K562 (cell line): Measurements from ENCODE around the gene PRRX1. TPM values are rescaled to one million over a fixed set of nuclear protein-coding genes. Genes with fewer than 3 reads are reported as not detected.

Experiments used
- ATAC-seq: fragments of 200-7000 bp; cut with Tn5 transposase; 3 replicates; pipeline ENCODE4 v1.9.1; 2020; ENCODE audit warnings: moderate library complexity
- BruUV-seq: library from RNA; stranded (reverse); fragments of 400-500 nt; replicated peaks from 2 replicates; lab custom pipeline; 2021; lab: Mats Ljungman, UMichigan
- CTCF ChIA-PET: fragments of 300-600 bp; formaldehyde crosslinking; extraction: SDS; loops from one replicate; lab custom pipeline; 2021; ENCODE audit warnings: low intra/inter-chr PET ratio; lab: Yijun Ruan, JAX
- POLR2A ChIA-PET: fragments of 300-600, 350-650 bp; sonication (Branson Sonifier 250); formaldehyde crosslinking; extraction: SDS; loops from one replicate; lab custom pipeline; 2021; ENCODE audit warnings: antibody characterized with exemption, inconsistent platforms; lab: Yijun Ruan, JAX
- DNase-seq, 4 experiments: peaks; one replicate each; pipeline versions ENCODE4 v3.0.0 to v3.0.0-alpha.2; 2011 to 2018; ENCODE audit warnings: low spot score in 3 of 4, mixed read lengths in 3 of 4; ENCODE audit errors: extremely low read depth in 1 of 4
- FAIRE-seq: peaks from 2 replicates; lab custom pipeline; 2011; peaks lifted over from hg19 to GRCh38; lab: Jason Lieb, UNC
- H2AFZ ChIP-seq: 2 replicates; pipeline ENCODE4 v1.6.0; 2011; ENCODE audit warnings: low read depth, low read length, control low read depth, inconsistent platforms
- H3K27ac ChIP-seq: fragments of 200-600 bp; 3 replicates; pipeline ENCODE4 v1.8.0; 2011; ENCODE audit warnings: low read depth, mild to moderate bottlenecking, control low read depth, inconsistent platforms, low read length, moderate library complexity, mixed read lengths; ENCODE audit errors: extremely low read depth
- H3K27me3 ChIP-seq, 2 experiments: fragments of 300-600 bp in 1 of 2; 2 replicates in 1 of 2; 3 replicates in 1 of 2; pipeline versions ENCODE4 v1.6.0 to v1.8.0; 2011; ENCODE audit warnings: inconsistent platforms in 2 of 2, low read length in 2 of 2, mild to moderate bottlenecking in 1 of 2, mixed read lengths in 1 of 2, moderate library complexity in 1 of 2; ENCODE audit not compliant: control insufficient read depth in 2 of 2, insufficient read depth in 2 of 2
- H3K36me3 ChIP-seq: fragments of 300-600 bp; 3 replicates; pipeline ENCODE4 v1.8.0; 2011; ENCODE audit warnings: mild to moderate bottlenecking, low read length, inconsistent platforms; ENCODE audit not compliant: control insufficient read depth, insufficient read depth
- H3K4me1 ChIP-seq, 2 experiments: fragments of 200-600 bp in 1 of 2; replicated peaks in 1 of 2; 2 replicates in 1 of 2; 3 replicates in 1 of 2; pipeline versions ENCODE4 v1.5.1 to v1.8.0; 2011; ENCODE audit warnings: inconsistent platforms in 2 of 2, low read length in 2 of 2, mild to moderate bottlenecking in 1 of 2, mixed read lengths in 1 of 2, moderate library complexity in 1 of 2; ENCODE audit not compliant: control insufficient read depth in 2 of 2, insufficient read depth in 2 of 2
- H3K4me2 ChIP-seq: 2 replicates; pipeline ENCODE4 v1.6.1; 2011; ENCODE audit warnings: low read length, control low read depth, inconsistent platforms, mixed read lengths; ENCODE audit not compliant: insufficient read depth
- H3K4me3 ChIP-seq: fragments of 200-600 bp; sonication (generic), shearing (Covaris generic); 2 replicates; pipeline ENCODE4 v1.5.1; 2016; ENCODE audit warnings: control low read depth, inconsistent platforms
- H3K79me2 ChIP-seq: fragments of 200-600 bp; 3 replicates; pipeline ENCODE4 v1.8.0; 2011; ENCODE audit warnings: low read length, inconsistent platforms; ENCODE audit not compliant: control insufficient read depth, insufficient read depth
- H3K9ac ChIP-seq, 2 experiments: 2 replicates each; pipeline versions ENCODE4 v1.6.0 to v1.6.1; 2011; ENCODE audit warnings: low read depth in 2 of 2, low read length in 2 of 2, control low read depth in 1 of 2, inconsistent platforms in 1 of 2, mild to moderate bottlenecking in 1 of 2, mixed read lengths in 1 of 2; ENCODE audit not compliant: insufficient read depth in 1 of 2
- H3K9me1 ChIP-seq: one replicate; pipeline ENCODE4 v1.6.0; 2011; ENCODE audit warnings: inconsistent platforms, mild to moderate bottlenecking, low read length, moderate library complexity; ENCODE audit not compliant: control insufficient read depth, insufficient read depth
- H3K9me3 ChIP-seq: replicated peaks from 2 replicates; pipeline ENCODE4 v1.5.1; 2011; ENCODE audit warnings: low read depth, low read length, inconsistent platforms; ENCODE audit not compliant: control insufficient read depth, insufficient read depth
- H4K20me1 ChIP-seq: replicated peaks from 2 replicates; pipeline ENCODE4 v1.6.1; 2011; ENCODE audit warnings: low read length, inconsistent platforms, mixed read lengths; ENCODE audit not compliant: control insufficient read depth, insufficient read depth
- ARID1B ChIP-seq: fragments of 450-650 bp; IDR thresholded peaks from 2 replicates; pipeline ENCODE4 v1.6.1; 2016; ENCODE audit warnings: antibody characterized with exemption, mild to moderate bottlenecking, inconsistent platforms
- CHCHD3 ChIP-seq: fragments of 250-450 bp; sonication (Bioruptor Pico); IDR thresholded peaks from 2 replicates; pipeline ENCODE4 v2.1.2; 2022; ENCODE audit warnings: mild to moderate bottlenecking
- CREBBP ChIP-seq: IDR thresholded peaks from one replicate; pipeline ENCODE4 v1.6.1; 2012; ENCODE audit warnings: low read depth, mild to moderate bottlenecking, control low read depth, inconsistent platforms, low read length
- POLR3G ChIP-seq: IDR thresholded peaks from 2 replicates; pipeline ENCODE4 v1.6.1; 2011; ENCODE audit not compliant: insufficient read length, insufficient replicate concordance; ENCODE audit errors: extremely low read depth
- SREBF2 ChIP-seq: sonication (generic); formaldehyde crosslinking; IDR thresholded peaks from 2 replicates; pipeline ENCODE4 v1.4.0; 2020; ENCODE audit warnings: mild to moderate bottlenecking, missing genetic modification reagents
- ZKSCAN3 ChIP-seq: fragments of 250-450 bp; sonication (Bioruptor Pico); IDR thresholded peaks from 2 replicates; pipeline ENCODE4 v1.4.0; 2020
- ZNF316 ChIP-seq: fragments of 450-650 bp; IDR thresholded peaks from 2 replicates; pipeline ENCODE4 v1.6.1; 2016
- ZNF324 ChIP-seq: fragments of 250-450 bp; sonication (Bioruptor Pico); IDR thresholded peaks from 2 replicates; pipeline ENCODE4 v1.4.0; 2020; ENCODE audit warnings: mild to moderate bottlenecking
- WGBS: fragments of 100-300 bp; shearing (Covaris generic); methylation state at CpG from one replicate; pipeline ENCODE4 v1.1.6; 2016; ENCODE audit warnings: low coverage, mixed read lengths; ENCODE audit not compliant: insufficient coverage; ENCODE audit errors: missing lambda C conversion rate; 5-methylcytosine and 5-hydroxymethylcytosine counted together
- in situ Hi-C: fragments of 300-500 bp; cut with MboI; formaldehyde crosslinking; loops from 4 replicates; pipeline ENCODE4 v1.15.0; 2018; ENCODE audit warnings: inconsistent platforms, mixed read lengths
- intact Hi-C: fragments of 100-400 bp; cut with micrococcal nuclease; formaldehyde crosslinking; loops from 2 replicates; pipeline ENCODE4 v1.14.2; 2022
- polyA plus RNA-seq, 8 experiments: library from polyadenylated mRNA; depleted of rRNA in 4 of 8; stranded (reverse) in 5 of 8; unstranded in 3 of 8; fragments of >200 nt; fragmentation: Nextera tagmentation in 2 of 8; fragmentation: Illumina TruSeq in 1 of 8; extraction: Ambion mirVana in 2 of 8; extraction: Trizol in 1 of 8; gene quantifications; 2 replicates each; pipeline versions ENCODE4 v1.2.1 to v1.2.3, GENCODE V29; 2011 to 2014; ENCODE audit warnings: inconsistent platforms in 1 of 8, missing spikeins in 1 of 8
- total RNA-seq, 7 experiments: library from RNA; depleted of rRNA in 6 of 7; stranded (reverse); fragments of >200 nt in 6 of 7; fragmentation: Illumina TruSeq in 2 of 7; extraction: Trizol in 2 of 7; gene quantifications; 2 replicates each; pipeline versions ENCODE4 v1.2.1 to v1.2.3, GENCODE V29; 2011 to 2021; ENCODE audit warnings: low replicate concordance in 1 of 7
- TF ChIP-seq, protein P1 (sequence below): fragments of 450-650 bp; IDR thresholded peaks from 2 replicates; pipeline ENCODE4 v1.6.1; 2014; ENCODE audit warnings: low read depth, mild to moderate bottlenecking, moderate library complexity, borderline replicate concordance
- TF ChIP-seq, protein P2 (sequence below): sonication (generic); formaldehyde crosslinking; IDR thresholded peaks from 2 replicates; pipeline ENCODE4 v1.8.0; 2022; ENCODE audit warnings: mild to moderate bottlenecking, low read depth, missing genetic modification reagents

The PRRX1 gene
- total and polyA plus RNA-seq, 9 of the 15 experiments (the other 6 are each of a cell fraction or from before 2014, with no cell fraction given): not detected

DNA sequence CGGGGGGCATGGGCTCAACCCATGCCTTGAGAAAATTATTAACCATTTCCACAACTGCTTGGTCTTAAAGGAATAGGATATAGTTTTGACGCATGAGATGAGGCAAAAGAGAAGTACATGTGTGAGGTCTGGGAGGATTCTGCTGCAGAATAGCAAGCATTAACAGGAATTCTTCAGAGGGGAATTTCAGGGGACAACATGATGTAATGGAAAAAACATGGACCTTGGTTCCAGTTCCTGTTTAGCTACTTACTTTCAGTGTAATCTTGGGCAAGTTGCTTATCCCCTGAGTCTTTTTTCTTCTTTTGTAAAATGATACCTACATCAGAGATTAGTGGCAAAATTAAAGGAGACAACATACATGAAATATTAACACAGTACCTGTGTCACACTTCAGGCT, 85.6 kb downstream of the PRRX1 start:
- Histone ChIP-seq H3K27me3 (no peaks in the 10 kb centered on the region), H3K9ac (no peak overlapping the region), H3K36me3 (no peaks in the 10 kb centered on the region), H3K9me1 (no peaks in the 10 kb centered on the region), H3K4me1 (no peaks in the 10 kb centered on the region), H3K9me3 (peaks cover 2% of the 10 kb centered on the region; the same call in 1 of the 2 replicates), H3K4me2 (no peak overlapping the region), H3K27ac (no peak overlapping the region), H2AFZ (no peak overlapping the region), H3K79me2 (no peaks in the 10 kb centered on the region), H3K4me3 (no peak overlapping the region), H4K20me1 (no peaks in the 10 kb centered on the region)
- TF ChIP-seq SREBF2 (CRISPR knock-in tag): no peak
- TF ChIP-seq POLR3G: no peak
- TF ChIP-seq ZNF316: no peak
- TF ChIP-seq ZNF324: no peak
- TF ChIP-seq CHCHD3 (CRISPR knock-in tag): no peak
- TF ChIP-seq, protein P1, sequence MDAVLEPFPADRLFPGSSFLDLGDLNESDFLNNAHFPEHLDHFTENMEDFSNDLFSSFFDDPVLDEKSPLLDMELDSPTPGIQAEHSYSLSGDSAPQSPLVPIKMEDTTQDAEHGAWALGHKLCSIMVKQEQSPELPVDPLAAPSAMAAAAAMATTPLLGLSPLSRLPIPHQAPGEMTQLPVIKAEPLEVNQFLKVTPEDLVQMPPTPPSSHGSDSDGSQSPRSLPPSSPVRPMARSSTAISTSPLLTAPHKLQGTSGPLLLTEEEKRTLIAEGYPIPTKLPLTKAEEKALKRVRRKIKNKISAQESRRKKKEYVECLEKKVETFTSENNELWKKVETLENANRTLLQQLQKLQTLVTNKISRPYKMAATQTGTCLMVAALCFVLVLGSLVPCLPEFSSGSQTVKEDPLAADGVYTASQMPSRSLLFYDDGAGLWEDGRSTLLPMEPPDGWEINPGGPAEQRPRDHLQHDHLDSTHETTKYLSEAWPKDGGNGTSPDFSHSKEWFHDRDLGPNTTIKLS: no peak
- TF ChIP-seq ARID1B: no peak
- TF ChIP-seq CREBBP: no peak
- TF ChIP-seq, protein P2, sequence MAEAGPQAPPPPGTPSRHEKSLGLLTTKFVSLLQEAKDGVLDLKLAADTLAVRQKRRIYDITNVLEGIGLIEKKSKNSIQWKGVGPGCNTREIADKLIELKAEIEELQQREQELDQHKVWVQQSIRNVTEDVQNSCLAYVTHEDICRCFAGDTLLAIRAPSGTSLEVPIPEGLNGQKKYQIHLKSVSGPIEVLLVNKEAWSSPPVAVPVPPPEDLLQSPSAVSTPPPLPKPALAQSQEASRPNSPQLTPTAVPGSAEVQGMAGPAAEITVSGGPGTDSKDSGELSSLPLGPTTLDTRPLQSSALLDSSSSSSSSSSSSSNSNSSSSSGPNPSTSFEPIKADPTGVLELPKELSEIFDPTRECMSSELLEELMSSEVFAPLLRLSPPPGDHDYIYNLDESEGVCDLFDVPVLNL (CRISPR knock-in tag): no peak
- TF ChIP-seq ZKSCAN3 (CRISPR knock-in tag): no peak
- in situ Hi-C loops: no loop called here
- WGBS: 0% methylated on average over 2 of the region's 2 CpGs
- intact Hi-C loops: no loop called here
- no TSS peak for BruUV-seq
- ChIA-PET POLR2A (no interaction called here), CTCF (no interaction called here)
- FAIRE-seq (no peak), ATAC-seq (no peak), DNase-seq (no peak)
